ENCODE measurements around the gene GSN.

GRCh38 chr9:121345070-121345469, 77.1 kb downstream of the GSN start:
- TF ChIP-seq, protein P1, sequence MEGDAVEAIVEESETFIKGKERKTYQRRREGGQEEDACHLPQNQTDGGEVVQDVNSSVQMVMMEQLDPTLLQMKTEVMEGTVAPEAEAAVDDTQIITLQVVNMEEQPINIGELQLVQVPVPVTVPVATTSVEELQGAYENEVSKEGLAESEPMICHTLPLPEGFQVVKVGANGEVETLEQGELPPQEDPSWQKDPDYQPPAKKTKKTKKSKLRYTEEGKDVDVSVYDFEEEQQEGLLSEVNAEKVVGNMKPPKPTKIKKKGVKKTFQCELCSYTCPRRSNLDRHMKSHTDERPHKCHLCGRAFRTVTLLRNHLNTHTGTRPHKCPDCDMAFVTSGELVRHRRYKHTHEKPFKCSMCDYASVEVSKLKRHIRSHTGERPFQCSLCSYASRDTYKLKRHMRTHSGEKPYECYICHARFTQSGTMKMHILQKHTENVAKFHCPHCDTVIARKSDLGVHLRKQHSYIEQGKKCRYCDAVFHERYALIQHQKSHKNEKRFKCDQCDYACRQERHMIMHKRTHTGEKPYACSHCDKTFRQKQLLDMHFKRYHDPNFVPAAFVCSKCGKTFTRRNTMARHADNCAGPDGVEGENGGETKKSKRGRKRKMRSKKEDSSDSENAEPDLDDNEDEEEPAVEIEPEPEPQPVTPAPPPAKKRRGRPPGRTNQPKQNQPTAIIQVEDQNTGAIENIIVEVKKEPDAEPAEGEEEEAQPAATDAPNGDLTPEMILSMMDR (IDR thresholded peaks at IDR 0.05) = no peak
- no peak for TF ChIP-seq ZFX (IDR thresholded peaks at IDR 0.05; ENCODE audit: borderline replicate concordance)
